ENCODE data around the gene LIMD2.

The LIMD2 gene

GRCh38 chr17:63681530-63681929, 18.4 kb downstream of the LIMD2 start:
- no peak for DNase-seq (ENCODE audit: low spot score)

- no peak for DNase-seq (ENCODE audit: low spot score)
Measured at GRCh38 chr17:63680700-63681099, 19.2 kb downstream of the LIMD2 start.

GRCh38 chr17:63679214-63679613, 20.7 kb downstream of the LIMD2 start:
- DNase-seq (ENCODE audit: low spot score): no peak

- DNase-seq (ENCODE audit: low spot score): no peak
Measured at GRCh38 chr17:63676584-63676983, 23.3 kb downstream of the LIMD2 start.

GRCh38 chr17:63675607-63676546, 24.0 kb downstream of the LIMD2 start:
- no peak for DNase-seq (ENCODE audit: low spot score)

- no peak for DNase-seq (ENCODE audit: low spot score)
Measured at GRCh38 chr17:63675231-63675606, 24.7 kb downstream of the LIMD2 start.

- no peak for DNase-seq (ENCODE audit: low spot score)
Measured at GRCh38 chr17:63672856-63673255, 27.1 kb downstream of the LIMD2 start.

GRCh38 chr17:63665527-63666214, 34.3 kb downstream of the LIMD2 start:
- DNase-seq (ENCODE audit: low spot score): no peak

GRCh38 chr17:63659850-63660249, 40.1 kb downstream of the LIMD2 start:
- DNase-seq (ENCODE audit: low spot score): no peak

- no peak for DNase-seq (ENCODE audit: low spot score)
Measured at GRCh38 chr17:63658366-63658765, 41.6 kb downstream of the LIMD2 start.

- DNase-seq (ENCODE audit: low spot score): no peak
Measured at GRCh38 chr17:63657786-63658185, 42.1 kb downstream of the LIMD2 start.

- no peak for DNase-seq (ENCODE audit: low spot score)
Measured at GRCh38 chr17:63653050-63653449, 46.9 kb downstream of the LIMD2 start.

GRCh38 chr17:63652106-63652505, 47.8 kb downstream of the LIMD2 start:
- DNase-seq (ENCODE audit: low spot score): no peak

- no peak for DNase-seq (ENCODE audit: low spot score)
Measured at GRCh38 chr17:63649813-63650212, 50.1 kb downstream of the LIMD2 start.

- DNase-seq (ENCODE audit: low spot score): no peak
Measured at GRCh38 chr17:63647936-63648335, 52.0 kb downstream of the LIMD2 start.

GRCh38 chr17:63647065-63647725, 52.7 kb downstream of the LIMD2 start:
- no peak for DNase-seq (ENCODE audit: low spot score)

- no peak for DNase-seq (ENCODE audit: low spot score)
Measured at GRCh38 chr17:63646488-63646806, 53.5 kb downstream of the LIMD2 start.

Measured in ecto neural progenitor cell (in vitro differentiated cells).